HG02798 (cell line): ENCODE measurements around the gene ZMYND8.
A peak's percentile ranks its signal among the peaks of the same experiment; 100 is the strongest.
"Not testable (repeated sequence)": the region's sequence is repeated elsewhere in the genome, so short reads cannot be mapped to it uniquely, and the experiment has no call there.

Experiments used
- ATAC-seq: cut with Tn5 transposase; IDR thresholded peaks from one replicate; pipeline ENCODE4 v1.9.1; 2021; ENCODE audit warnings: mild to moderate bottlenecking; ENCODE audit not compliant: unreplicated experiment, poor library complexity

ZMYND8 gene

DNA sequence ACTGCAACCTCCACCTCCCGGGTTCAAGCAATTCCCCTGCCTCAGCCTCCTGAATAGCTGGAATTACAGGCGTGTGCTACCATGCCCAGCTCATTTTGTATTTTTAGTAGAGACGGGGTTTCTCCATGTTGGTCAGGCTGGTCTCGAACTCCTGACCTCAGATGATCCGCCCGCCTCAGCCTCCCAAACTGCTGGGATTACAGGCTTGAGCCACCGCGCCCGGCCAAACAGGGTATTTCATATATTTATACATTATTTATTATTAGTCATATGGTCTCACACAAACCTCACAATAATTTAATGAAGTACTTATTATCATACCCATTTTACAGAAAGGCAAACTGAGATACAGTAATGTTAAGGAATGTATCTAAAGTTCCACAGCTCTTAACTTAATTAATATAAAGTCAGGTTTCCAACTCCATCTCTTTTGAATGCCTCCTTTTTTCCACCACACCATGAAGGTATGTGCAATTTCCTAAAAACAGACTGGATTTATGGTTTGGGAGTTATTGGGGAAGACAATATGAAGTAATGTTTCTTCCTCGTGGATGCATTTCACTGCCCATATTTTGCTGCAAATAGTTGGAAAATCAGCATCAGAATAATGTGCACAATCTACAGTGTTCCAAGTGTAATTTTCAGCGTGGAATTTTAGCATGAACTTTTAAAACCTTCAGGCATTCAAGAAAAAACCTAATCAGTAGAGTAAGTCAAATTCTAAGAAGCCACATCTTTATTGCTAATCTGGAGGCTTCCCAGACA lies 65.7 kb downstream of the ZMYND8 start:
- ATAC-seq: no peak

DNA sequence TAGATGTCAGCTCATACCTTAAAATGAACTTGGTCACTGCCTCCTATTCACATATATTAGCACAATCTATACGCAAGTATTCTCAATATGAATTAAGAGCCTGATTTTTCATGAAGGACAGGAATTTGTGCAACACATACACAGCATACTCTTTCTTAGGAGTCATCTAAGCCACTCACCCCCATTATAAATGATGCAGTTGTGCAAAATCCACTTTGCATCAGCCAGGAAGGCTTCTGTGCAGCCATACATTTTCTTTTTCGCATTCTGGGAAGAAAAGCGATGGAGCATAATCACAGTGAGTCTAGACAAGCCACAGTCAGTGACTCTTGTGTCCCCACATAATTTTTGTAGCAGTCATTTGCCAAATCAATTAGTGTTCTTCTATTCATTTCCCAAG lies 66.5 kb downstream of the ZMYND8 start:
- ATAC-seq: no peak

DNA sequence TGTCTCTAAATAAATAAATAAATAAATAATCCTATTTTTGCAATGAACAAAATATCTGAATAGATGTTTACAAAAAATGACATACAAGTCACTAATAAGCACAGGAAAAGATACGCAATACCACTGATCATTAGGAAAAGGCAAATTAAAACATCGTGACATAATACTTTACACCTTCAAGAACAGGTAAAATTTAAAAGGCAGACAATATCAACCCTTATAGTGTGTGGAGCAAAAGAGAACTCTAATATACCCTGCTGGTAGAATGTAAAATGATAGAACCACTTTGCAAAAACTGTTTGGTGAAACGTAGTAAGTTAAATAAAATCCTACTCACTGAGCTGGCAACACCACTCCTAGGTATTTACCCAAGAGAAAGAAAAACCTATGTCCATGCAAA lies 67.4 kb downstream of the ZMYND8 start:
- ATAC-seq: no peak

DNA sequence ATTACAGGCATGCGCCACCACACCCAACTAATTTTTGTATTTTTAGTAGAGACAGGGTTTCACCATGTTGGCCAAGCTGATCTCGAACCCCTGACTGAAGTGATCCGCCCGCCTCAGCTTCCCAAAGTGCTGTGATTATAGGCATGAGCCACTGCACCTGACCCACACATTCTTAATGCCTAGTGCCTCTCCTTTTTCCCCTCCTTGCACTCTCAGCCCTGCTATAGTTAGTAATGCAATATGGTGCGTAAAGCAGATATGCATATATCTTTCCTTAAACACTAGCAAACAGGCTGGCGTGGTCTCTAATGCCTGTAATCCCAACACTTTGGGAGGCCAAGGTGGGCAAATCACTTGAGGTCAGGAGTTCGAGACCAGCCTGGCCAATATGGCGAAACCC lies 68.0 kb downstream of the ZMYND8 start:
- not testable (repeated sequence) for ATAC-seq

DNA sequence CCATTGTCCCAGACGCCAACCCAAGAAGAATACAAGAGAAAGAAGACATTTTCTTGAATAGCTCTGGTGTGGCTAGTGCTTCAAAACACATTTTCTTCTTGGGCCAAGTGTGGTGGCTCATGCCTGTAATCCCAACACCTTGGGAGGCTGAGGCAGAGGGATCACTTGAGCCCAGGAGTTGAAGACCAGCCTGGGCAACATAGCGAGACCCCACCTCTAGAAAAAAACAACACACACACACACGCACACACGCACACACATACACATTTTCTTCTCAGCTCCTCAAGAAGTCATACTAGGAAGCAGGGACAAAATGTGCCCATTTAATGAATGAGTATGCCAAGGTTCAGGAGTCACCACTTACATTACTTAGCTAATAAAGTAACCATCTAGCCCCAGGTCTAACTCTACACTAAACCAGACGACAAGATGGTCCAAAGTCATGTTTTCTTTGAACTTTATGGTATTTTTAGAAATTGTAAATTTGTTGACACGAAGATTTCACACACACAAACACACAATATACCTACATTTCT lies 68.8 kb downstream of the ZMYND8 start:
- no peak for ATAC-seq

DNA sequence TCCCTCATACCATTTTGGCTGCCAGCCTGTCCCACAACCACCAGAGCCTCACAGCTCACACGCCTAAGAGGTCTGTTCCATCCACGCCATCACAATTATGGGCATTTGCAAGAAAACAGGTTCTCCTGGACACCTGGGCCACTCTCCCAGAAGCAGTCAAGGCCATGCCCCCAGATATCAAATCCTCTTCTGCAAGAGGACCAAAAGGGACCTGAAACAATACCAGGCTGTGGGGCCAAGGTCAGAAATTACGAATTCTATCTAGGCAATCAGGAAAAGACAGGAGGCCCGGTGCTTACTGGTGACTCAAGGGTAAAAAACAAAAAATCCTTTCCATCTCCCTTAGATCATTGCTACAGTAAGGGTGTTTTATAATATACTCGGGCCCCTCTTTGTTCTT lies 69.8 kb downstream of the ZMYND8 start:
- ATAC-seq: no peak

DNA sequence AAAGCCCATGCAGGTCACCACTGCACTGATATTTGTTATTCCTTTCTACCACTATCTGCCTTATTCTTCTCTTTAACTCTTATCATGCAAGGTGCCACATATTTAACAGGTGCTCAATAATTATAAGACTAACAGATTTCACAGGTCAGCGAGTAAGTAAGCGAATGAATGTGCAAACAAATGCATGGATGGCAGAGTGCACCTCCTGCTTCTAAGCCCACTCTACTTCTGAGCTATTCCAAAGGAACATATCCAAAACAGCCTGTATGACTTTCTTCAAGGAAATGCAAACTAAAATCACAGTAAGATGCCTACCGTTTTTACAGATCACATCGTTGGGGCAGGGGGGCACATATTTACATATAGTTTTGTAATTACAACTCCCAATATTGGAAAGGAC lies 71.3 kb downstream of the ZMYND8 start:
- ATAC-seq: no peak

DNA sequence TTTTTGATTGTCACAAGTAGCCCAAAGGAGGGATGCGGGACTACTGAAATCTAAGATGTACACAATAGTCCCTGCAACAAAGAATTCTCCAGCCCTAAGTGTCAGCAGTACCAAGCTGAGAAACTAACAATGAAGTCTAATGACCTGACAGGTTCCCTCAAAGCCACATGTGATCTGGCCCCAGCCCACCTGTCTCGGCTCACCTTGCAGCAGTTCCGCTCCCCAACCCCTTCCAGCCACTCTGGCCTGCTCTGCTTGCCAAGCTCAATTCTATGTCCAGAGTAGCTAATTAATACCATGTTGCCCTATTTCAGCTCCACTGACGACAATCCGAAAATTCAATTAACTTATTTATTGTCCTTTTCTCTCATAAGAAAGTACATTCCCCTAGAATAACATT lies 72.1 kb downstream of the ZMYND8 start:
- no peak for ATAC-seq

DNA sequence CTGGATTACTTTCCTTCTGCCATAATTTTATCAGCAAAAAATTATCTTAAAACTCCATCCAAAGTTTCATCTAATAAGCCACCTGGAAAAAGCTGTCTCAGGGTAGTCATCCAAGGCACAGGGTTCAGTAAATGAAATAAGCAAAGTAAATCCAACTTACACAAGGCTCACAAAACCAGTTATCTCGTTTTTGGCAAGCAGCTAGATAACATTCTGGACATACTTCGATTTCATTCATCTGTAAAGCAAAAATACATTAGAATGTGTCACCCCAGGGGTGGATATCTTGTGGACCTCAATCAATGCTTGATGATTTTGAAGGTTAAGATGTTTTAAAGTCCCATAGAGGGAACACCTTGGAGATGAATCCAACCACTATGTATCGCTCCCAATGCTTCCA lies 73.1 kb downstream of the ZMYND8 start:
- ATAC-seq: no peak

DNA sequence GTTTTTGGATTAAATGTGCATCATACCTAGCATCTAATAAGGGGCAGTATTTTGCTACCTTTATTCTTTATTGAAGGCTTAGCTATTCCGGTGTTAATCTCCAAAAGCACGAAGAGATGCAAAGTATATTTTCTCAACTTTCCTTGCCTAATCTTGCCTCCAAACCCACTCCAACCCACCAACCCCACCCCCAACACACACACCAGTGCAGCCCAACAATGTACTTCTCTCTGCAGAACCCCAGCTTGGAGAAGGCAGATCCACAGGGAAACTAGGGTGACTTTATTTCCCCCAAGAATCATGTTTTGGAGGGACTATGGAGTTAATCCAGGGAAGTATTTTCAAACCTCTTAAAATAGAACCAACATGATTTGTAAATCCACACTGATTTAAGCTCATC lies 73.6 kb downstream of the ZMYND8 start:
- no peak for ATAC-seq

DNA sequence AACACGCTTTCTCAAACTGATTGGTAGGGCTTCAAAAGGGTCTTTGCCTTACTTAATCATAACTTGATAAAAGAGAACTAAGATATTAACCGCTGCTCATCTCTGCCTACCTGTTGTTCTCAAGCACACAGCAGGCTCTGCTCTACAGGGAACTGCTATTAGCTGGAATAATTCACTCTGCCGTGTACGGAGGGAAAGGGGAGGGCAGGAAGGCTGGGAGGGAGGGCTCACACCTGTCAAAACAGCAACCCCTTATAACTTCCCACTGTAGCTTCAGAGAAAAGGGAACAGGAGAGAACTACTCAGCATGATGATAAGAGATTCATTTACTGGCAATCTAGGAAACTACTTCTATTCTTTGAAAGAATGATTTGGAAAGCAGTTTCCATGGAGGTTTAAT lies 75.1 kb downstream of the ZMYND8 start:
- ATAC-seq: no peak

DNA sequence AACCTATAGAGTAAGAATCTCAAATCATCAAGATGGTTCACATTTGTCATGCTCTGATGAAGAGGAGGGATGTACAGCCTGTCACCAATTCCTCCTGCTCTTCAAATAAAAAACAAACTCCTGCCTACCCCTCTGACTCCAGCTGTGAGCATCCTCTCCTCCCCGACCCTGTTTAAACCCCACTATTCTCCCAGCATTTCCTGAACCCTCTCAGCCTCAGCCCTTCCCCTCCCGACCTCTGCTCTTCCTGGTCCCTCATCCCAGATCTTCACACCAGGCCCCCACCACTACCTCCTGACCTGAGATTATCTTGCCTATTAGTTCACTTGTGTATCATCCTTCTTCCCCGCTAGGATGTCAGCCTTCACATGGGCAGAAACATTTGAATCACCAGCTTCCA lies 75.8 kb downstream of the ZMYND8 start:
- no peak for ATAC-seq

DNA sequence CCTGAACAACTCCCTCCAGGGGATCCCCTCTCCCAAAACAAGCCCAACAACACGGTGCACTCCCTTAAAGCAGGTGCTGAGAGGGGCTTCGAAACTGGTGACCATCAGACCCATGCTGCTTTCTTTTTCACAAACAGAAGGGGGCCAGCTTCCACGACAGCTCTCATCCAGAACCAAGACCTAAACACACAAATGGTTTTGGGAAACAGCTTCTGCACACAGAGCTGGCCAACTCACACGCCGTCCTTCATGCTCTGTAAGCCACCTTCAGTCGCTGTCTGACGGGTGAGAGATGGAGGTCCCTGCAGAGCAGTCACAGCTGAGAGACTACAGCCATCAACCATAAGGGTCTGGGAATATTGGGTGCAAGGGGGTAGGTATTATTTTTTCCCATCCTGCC lies 76.3 kb downstream of the ZMYND8 start:
- ATAC-seq: no peak

DNA sequence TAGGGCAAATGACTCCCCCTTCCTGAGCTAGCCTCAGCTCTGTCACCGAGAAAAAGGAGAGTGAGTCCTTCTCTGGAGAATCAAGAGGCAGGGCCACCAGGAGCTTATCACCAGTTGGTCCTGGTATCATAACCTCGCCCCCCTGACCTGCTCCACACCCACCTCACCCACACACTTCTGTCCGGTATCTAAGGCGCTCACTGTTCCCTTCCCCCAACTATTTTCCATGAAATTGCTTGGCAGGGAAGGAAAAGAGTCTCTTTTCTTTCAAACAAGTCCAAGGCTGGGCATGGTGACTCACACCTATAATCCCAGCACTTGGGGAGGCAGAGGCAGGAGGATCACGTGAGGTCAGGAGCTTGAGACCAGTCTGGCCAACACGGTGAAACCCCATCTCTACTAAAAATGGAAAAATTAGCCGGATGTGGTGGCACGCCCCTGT lies 77.6 kb downstream of the ZMYND8 start:
- no peak for ATAC-seq

DNA sequence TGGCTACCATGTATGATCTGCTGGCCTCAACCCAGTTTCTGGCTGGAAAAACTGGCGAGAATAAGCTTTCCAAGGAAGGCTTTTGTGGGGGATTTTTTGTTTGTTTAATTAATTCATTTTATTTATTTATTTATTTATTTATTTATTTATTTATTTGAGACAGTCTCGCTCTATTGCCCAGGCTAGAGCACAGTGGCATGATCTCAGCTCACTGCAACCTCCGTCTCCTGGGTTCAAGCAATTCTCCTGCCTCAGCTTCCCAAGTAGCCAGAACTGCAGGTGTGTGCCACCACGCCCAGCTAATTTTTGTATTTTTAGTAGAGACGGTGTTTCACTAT lies 79.0 kb downstream of the ZMYND8 start:
- not testable (repeated sequence) for ATAC-seq

DNA sequence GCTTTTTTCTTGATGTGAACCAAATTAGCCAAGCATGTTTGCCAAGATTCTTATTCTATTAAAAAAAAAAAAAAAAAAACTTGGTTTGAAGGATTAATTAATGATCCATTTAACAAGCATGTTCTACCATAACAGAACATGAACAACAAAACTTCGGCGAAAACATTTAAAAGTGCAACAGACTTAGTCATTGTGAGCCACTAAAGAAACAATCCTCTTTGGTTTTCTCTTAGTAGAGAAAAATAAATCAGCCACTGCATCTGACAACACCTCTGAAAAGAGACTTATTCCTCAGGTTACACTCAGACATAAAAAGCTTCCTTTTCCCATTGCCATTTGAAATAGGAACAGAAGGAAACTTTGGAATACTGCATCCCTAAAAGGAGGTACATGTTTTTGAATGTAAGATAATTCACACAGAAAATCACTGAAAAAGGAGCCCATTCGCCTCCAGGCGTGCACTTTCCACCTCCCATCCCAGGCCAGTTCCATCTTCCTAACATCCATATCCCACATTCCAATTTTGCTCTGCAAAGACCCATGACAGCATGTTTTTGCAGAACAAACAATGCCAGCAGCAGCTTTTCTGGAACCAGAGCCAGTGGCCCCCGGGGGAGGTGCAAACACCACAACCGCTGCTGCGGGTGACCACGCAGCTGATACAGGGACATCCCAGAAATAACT lies 79.5 kb downstream of the ZMYND8 start:
- no peak for ATAC-seq

DNA sequence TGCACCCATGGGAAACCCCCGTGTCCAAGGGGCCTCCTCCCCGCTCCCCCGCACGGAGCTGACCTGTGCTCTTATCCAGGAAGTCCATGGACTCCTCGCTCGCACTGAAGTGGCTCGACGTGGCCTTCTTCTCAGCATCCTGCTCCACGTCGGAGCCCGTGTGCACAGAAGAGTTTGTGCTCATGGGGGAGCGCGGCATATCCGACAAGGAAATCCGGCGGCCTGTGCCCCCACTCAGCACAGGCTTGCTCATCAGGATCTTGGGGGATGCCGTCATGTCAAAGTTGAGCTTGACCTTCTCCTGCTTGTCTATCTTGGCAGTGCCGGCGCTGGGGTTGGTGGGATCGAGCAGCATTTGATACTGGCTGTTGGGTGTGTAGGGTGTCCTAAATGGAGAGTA lies 80.2 kb downstream of the ZMYND8 start:
- ATAC-seq: no peak

DNA sequence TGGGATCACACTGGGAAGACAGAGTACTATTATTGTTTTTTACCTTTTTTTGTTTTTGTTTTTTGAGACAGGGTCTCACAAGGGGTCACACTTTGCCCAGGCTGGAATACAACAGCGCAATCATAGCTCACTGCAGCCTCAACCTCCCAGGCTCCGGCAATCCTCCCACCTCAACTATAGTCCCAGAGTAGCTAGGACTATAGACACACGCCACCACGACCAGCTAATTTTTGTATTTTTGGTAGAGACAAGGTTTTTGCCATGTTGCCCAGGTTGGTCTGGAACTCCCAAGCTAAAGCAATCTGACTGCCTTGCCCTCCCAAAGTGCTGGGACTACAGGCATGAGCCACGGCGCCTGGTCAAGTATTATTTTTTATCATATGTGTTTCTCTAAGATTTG lies 81.0 kb downstream of the ZMYND8 start:
- no peak for ATAC-seq

DNA sequence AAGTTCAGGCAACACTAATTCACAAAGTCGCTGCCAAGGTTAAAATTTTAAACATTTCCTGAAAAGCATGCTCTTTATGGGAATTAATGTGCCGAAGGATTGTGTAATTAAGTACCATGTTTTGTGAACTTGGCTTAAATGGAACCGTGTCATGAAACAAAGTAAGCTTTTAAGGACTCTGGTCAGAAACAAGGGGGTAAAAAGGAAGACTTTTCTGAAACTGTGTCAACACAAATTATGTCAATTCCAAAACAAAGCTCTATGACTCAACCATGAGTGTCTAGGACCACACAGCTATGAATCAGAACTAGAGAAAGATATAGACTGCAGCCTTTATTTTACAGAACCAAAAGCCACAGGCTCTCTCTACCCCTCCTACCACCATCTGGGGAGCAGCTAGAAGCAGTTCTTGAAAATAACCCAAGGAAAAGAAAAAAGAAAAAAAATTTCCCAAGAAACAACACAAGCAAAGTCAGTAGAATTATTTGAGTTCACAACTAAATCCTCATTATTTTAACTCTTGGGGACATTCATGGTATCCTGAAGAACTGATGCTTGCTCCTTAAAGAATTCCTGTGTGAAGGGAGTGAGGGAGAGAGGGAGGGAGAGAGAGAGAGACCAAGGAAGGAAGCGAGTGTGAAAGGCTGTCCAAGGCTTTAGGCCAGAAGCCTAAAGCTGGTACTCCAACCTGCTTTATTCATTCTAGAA lies 81.9 kb downstream of the ZMYND8 start:
- ATAC-seq: peak; percentile 87

DNA sequence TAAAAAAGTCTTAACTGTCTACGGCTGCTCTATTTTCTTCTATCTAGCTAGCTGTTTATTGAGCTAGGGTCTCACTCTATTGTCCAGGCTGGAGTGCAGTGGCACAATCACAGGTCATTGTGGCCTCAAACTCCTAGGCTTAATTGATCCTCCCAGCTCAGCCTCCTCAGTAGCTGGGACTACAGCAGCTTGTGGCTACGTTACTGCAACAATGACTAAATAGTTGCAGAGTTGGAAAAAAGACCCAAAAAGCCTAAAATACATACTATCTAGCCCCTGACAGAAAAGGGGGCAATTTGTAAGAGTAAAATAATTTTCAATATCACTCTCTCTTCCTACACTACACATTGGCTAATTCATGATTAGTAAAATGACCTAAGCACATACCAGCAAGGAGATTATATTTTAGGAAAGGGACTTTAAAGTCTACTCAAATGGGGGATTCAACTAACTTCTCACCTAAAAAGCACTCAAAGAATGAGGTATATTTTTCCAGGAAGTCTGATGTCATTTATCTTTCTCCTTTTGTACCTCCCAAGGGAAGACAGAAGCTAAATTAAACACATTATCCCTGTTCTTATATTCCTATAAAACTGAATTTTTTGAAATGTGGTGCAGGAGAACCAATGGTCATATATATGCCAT lies 82.8 kb downstream of the ZMYND8 start:
- ATAC-seq: no peak
